ENCODE results near the gene TACSTD2. TPM values are rescaled to one million over a fixed set of nuclear protein-coding genes. Genes with fewer than 3 reads are reported as not detected.

TACSTD2 gene
- total RNA-seq, 2 experiments from 2014 or later, result not detected

GRCh38 chr1:58592522-58593134, 15.6 kb upstream of the TACSTD2 start:
- CTCF ChIA-PET (ENCODE audit: unreplicated experiment), result no interaction called here
- H3K9me3 ChIP-seq (ENCODE audit: low read length), result no peaks in the 10 kb centered on the region

GRCh38 chr1:58591806-58592205, 14.8 kb upstream of the TACSTD2 start:
- BruUV-seq (replicated peaks), result no TSS peak
- no peak for TF ChIP-seq CTCF (conservative IDR thresholded peaks at IDR 0.05; ENCODE audit: low read length)
- no peak for TF ChIP-seq EZH2phosphoT487 (IDR thresholded peaks at IDR 0.05; ENCODE audit: borderline replicate concordance, low read depth, low read length)
- H3K9me2 ChIP-seq (ENCODE audit: insufficient read depth, low read length), result no peaks in the 10 kb centered on the region
- H3K4me2 ChIP-seq (ENCODE audit: low read length), result no peak overlapping the region
- no peaks in the 10 kb centered on the region for H3K9me3 ChIP-seq (ENCODE audit: low read length)
- ChIA-PET CTCF (ENCODE audit: unreplicated experiment) (no interaction called here), POLR2A (no interaction called here)
- no peak for DNase-seq (ENCODE audit: low spot score)
- H4K20me1 ChIP-seq (ENCODE audit: insufficient read depth, low read length), result no peaks in the 10 kb centered on the region
- no peak overlapping the region for H3K4me3 ChIP-seq (ENCODE audit: low read depth, low read length, poor library complexity, severe bottlenecking)
- H3K4me1 ChIP-seq (ENCODE audit: insufficient read depth, low read length, poor library complexity, severe bottlenecking), result no peaks in the 10 kb centered on the region
- intact Hi-C loops (cut with micrococcal nuclease; ENCODE audit: unreplicated experiment), result no loop called here
- no peaks in the 10 kb centered on the region for H3K36me3 ChIP-seq (ENCODE audit: insufficient read depth, low read length)
- no peaks in the 10 kb centered on the region for H3K79me2 ChIP-seq (ENCODE audit: insufficient read depth, low read depth, low read length)
- no peak overlapping the region for H3K27ac ChIP-seq (ENCODE audit: low read depth, low read length, poor library complexity, severe bottlenecking)
- H2AFZ ChIP-seq (ENCODE audit: low read length), result no peak overlapping the region

More at GRCh38 chr1:58592522-58593134, 15.6 kb upstream of the TACSTD2 start:
- DNase-seq (ENCODE audit: low spot score), result no peak
- Histone ChIP-seq H3K4me2 (ENCODE audit: low read length) (no peak overlapping the region), H3K36me3 (ENCODE audit: insufficient read depth, low read length) (no peaks in the 10 kb centered on the region), H4K20me1 (ENCODE audit: insufficient read depth, low read length) (no peaks in the 10 kb centered on the region), H3K4me3 (ENCODE audit: low read depth, low read length, poor library complexity, severe bottlenecking) (no peak overlapping the region), H3K27ac (ENCODE audit: low read depth, low read length, poor library complexity, severe bottlenecking) (no peak overlapping the region), H3K9me2 (ENCODE audit: insufficient read depth, low read length) (no peaks in the 10 kb centered on the region), H3K79me2 (ENCODE audit: insufficient read depth, low read depth, low read length) (no peaks in the 10 kb centered on the region), H3K4me1 (ENCODE audit: insufficient read depth, low read length, poor library complexity, severe bottlenecking) (no peaks in the 10 kb centered on the region), H2AFZ (ENCODE audit: low read length) (no peak overlapping the region)
- no peak for TF ChIP-seq CTCF (conservative IDR thresholded peaks at IDR 0.05; ENCODE audit: low read length)
- no peak for TF ChIP-seq EZH2phosphoT487 (IDR thresholded peaks at IDR 0.05; ENCODE audit: borderline replicate concordance, low read depth, low read length)
- POLR2A ChIA-PET, result no interaction called here
- BruUV-seq (replicated peaks), result no TSS peak
- intact Hi-C loops (cut with micrococcal nuclease; ENCODE audit: unreplicated experiment), result no loop called here

GRCh38 chr1:58590019-58590418, 13.0 kb upstream of the TACSTD2 start:
- BruUV-seq (replicated peaks), result no TSS peak
- POLR2A ChIA-PET, result no interaction called here
- no peak overlapping the region for H3K4me2 ChIP-seq (ENCODE audit: low read length)
- intact Hi-C loops (cut with micrococcal nuclease; ENCODE audit: unreplicated experiment), result no loop called here
- H3K4me1 ChIP-seq (ENCODE audit: insufficient read depth, low read length, poor library complexity, severe bottlenecking), result no peaks in the 10 kb centered on the region
- CTCF ChIA-PET (ENCODE audit: unreplicated experiment), result interaction anchor here (0.6 kb wide), 1 partner anchor 1150 kb away, joined by 3 read pairs; no protein-coding TSS in a partner anchor
- no peaks in the 10 kb centered on the region for H3K36me3 ChIP-seq (ENCODE audit: insufficient read depth, low read length)
- no peak overlapping the region for H3K4me3 ChIP-seq (ENCODE audit: low read depth, low read length, poor library complexity, severe bottlenecking)
- no peak for DNase-seq (ENCODE audit: low spot score)
- TF ChIP-seq CTCF (conservative IDR thresholded peaks at IDR 0.05; ENCODE audit: low read length) (no peak), EZH2phosphoT487 (IDR thresholded peaks at IDR 0.05; ENCODE audit: borderline replicate concordance, low read depth, low read length) (no peak)
- H2AFZ ChIP-seq (ENCODE audit: low read length), result no peak overlapping the region
- no peaks in the 10 kb centered on the region for H3K9me3 ChIP-seq (ENCODE audit: low read length)
- no peaks in the 10 kb centered on the region for H4K20me1 ChIP-seq (ENCODE audit: insufficient read depth, low read length)
- H3K27ac ChIP-seq (ENCODE audit: low read depth, low read length, poor library complexity, severe bottlenecking), result no peak overlapping the region
- H3K9me2 ChIP-seq (ENCODE audit: insufficient read depth, low read length), result no peaks in the 10 kb centered on the region
- H3K79me2 ChIP-seq (ENCODE audit: insufficient read depth, low read depth, low read length), result no peaks in the 10 kb centered on the region
